Heart left ventricle (tissue), 16 donors: ENCODE results near the gene SEZ6L. TPM values are rescaled to one million over a fixed set of nuclear protein-coding genes. Genes with fewer than 3 reads are reported as not detected.
A peak's percentile ranks its signal among the peaks of the same experiment; 100 is the strongest.

Experiments used
- ATAC-seq, 4 donors: fragments of 200-7000 bp; cut with Tn5 transposase; one replicate each; pipeline ENCODE4 v1.9.1; 2020 to 2022; ENCODE audit warnings: moderate library complexity in 4 of 4, mild to moderate bottlenecking in 3 of 4, moderate number of reproducible peaks in 1 of 4
- DNase-seq, 5 donors: peaks; one replicate each; pipeline ENCODE4 v3.0.0-alpha.2; 2020
- H3K27ac ChIP-seq, 12 donors: fragments of 200-600 bp; sonication (generic) in 4 of 12; one replicate each; pipeline versions ENCODE4 v1.5.0 to v1.8.0; 2016 to 2022; ENCODE audit warnings: mild to moderate bottlenecking in 2 of 12
- H3K27me3 ChIP-seq, 9 donors: fragments of 200-600 bp; sonication (generic) in 2 of 9; one replicate each; pipeline versions ENCODE4 v1.5.1 to v1.8.0; 2016 to 2022; ENCODE audit warnings: mild to moderate bottlenecking in 3 of 9
- H3K36me3 ChIP-seq, 9 donors: fragments of 200-600 bp; sonication (generic) in 2 of 9; one replicate each; pipeline versions ENCODE4 v1.5.0 to v1.8.0; 2018 to 2022; ENCODE audit warnings: mild to moderate bottlenecking in 2 of 9
- H3K4me1 ChIP-seq, 12 donors: fragments of 200-600 bp; sonication (generic) in 4 of 12; one replicate each; pipeline versions ENCODE4 v1.5.0 to v1.8.0; 2016 to 2022; ENCODE audit warnings: mild to moderate bottlenecking in 3 of 12
- H3K4me3 ChIP-seq, 12 donors: fragments of 200-600 bp; sonication (generic) in 4 of 12; one replicate each; pipeline versions ENCODE4 v1.5.0 to v1.8.0; 2017 to 2022; ENCODE audit warnings: mild to moderate bottlenecking in 9 of 12, moderate library complexity in 4 of 12
- H3K9me3 ChIP-seq, 12 donors: fragments of 200-600 bp; sonication (generic) in 4 of 12; one replicate each; pipeline versions ENCODE4 v1.5.0 to v1.8.0; 2016 to 2022; ENCODE audit warnings: mild to moderate bottlenecking in 1 of 12
- CTCF ChIP-seq, 12 donors: fragments of 200-600 bp; sonication (generic) in 4 of 12; IDR thresholded peaks; one replicate each; pipeline versions ENCODE4 v1.5.0 to v1.8.0; 2018 to 2022; ENCODE audit warnings: antibody characterized with exemption in 12 of 12, mild to moderate bottlenecking in 5 of 12
- POLR2A ChIP-seq, 2 donors: fragments of 450-650 bp; IDR thresholded peaks; one replicate each; pipeline ENCODE4 v1.6.1; 2017; ENCODE audit warnings: antibody characterized with exemption in 2 of 2, mild to moderate bottlenecking in 2 of 2, moderate library complexity in 2 of 2
- WGBS, 4 donors: extraction: QIAGEN DNeasy Blood & Tissue Kit in 2 of 4; methylation state at CpG; one replicate each; pipeline versions ENCODE4 v1.1.5 to v1.1.7; 2013 to 2018; 5-methylcytosine and 5-hydroxymethylcytosine counted together
- intact Hi-C, 10 donors: fragments of 100-400 bp; cut with DNase I; formaldehyde crosslinking; loops; one replicate each; pipeline versions ENCODE4 v1.11.1 to v1.14.2; 2022
- polyA plus RNA-seq, 2 donors: library from polyadenylated mRNA; stranded (reverse); fragments of 200-250 nt; gene quantifications; one replicate each; pipeline ENCODE4 v1.2.3, GENCODE V29; 2013
- total RNA-seq, 9 donors: library from RNA; depleted of rRNA in 2 of 9; stranded (reverse); fragments of >200 nt in 2 of 9; fragmentation: NEBNext Ultra II Directional in 3 of 9; extraction: Animal tissue kit (Norgen Biotek cat#: 25700) in 3 of 9; gene quantifications; one replicate each; pipeline versions ENCODE4 v1.1.0 to v1.2.4, GENCODE V29; 2016 to 2023
- donor health status: ischemic (EF 13 %, LVEDD 7.1; RV severe dilation, severe dysfunction).
- donor health status: healthy with polysubstance abuse.
- donor health status: DM: no; HTN: yes; CAD: no.
- donor health status: DM: no; HTN: no; CAD: no.
- donor health status: ischemic (EF 25% LVEDD 6.9; RV normal size, moderate dysfunction).
- donor health status: ischemic (EF 25% LVEDD 5.7; RV mildly dilated, moderate dysfunction).
- donor health status: healthy.
- donor health status: DM: yes; HTN: yes; CAD: no.
- donor health status: ischemic (EF 35%, LVEDD 5.7; RV mildly dilated, moderate dysfunction).
- donor health status: nonischemic (EF 11% LVEDD 7.7; RV severe dilation, severe dysfunction).
- donor health status: DM: yes; HTN: yes; CAD: no.
- donor health status: PGD.
- donor health status: ischemic (EF 29% LVEDD 5.4; RV normal size, mild dysfunction).
- donor health status: nonischemic (EF 23%, LVEDD 6.1; RV moderate dilation, normal function).

SEZ6L gene
- total and polyA plus RNA-seq, 11 donors = 0.04 to 1.6 (median 0.17) TPM; not detected in 2

GRCh38 chr22:26360169-26360885 is 191.1 kb downstream of the SEZ6L start:
- 6 to 9% (median 8%) methylated on average over 17 of the region's 17 CpGs for WGBS, 4 donors
- Histone ChIP-seq H3K27ac (no peak overlapping the region), H3K4me3 (peak overlapping the region in 1 of 12 donors; percentile 16), H3K36me3 (no peaks in the 10 kb centered on the region), H3K9me3 (no peaks in the 10 kb centered on the region), H3K4me1 (peaks cover 0 to 9% (median 0%) of the 10 kb centered on the region in 12 donors), H3K27me3 (peaks cover 0 to 43% (median 0%) of the 10 kb centered on the region in 9 donors)
- DNase-seq (peak in 4 of 5 donors; percentile 37 to 51 (median 44)), ATAC-seq (peak in 3 of 4 donors; percentile 45 to 61 (median 60))
- peak; percentile 81 to 99 (median 92) for TF ChIP-seq CTCF (IDR thresholded peaks at IDR 0.05)
- TF ChIP-seq POLR2A (IDR thresholded peaks at IDR 0.05) = no peak
- intact Hi-C loops = loop anchor here in 4 of 10 donors (5.0 to 10.0 kb wide), 3 partner anchors 102 to 304 kb away; no protein-coding TSS in a partner anchor

GRCh38 chr22:26362471-26362870 is 193.2 kb downstream of the SEZ6L start:
- DNase-seq = no peak
- H3K9me3 ChIP-seq = no peaks in the 10 kb centered on the region
- ATAC-seq = no peak
- intact Hi-C loops = loop anchor here in 4 of 10 donors (5.0 to 10.0 kb wide), 3 partner anchors 100 to 302 kb away; no protein-coding TSS in a partner anchor
- H3K4me1 ChIP-seq = peaks cover 0 to 9% (median 0%) of the 10 kb centered on the region in 12 donors
- TF ChIP-seq CTCF (IDR thresholded peaks at IDR 0.05) (no peak), POLR2A (IDR thresholded peaks at IDR 0.05) (no peak)
- WGBS, 4 donors = 68 to 86% (median 82%) methylated on average over 3 of the region's 3 CpGs
- no peak overlapping the region for H3K27ac ChIP-seq
- no peaks in the 10 kb centered on the region for H3K36me3 ChIP-seq
- no peak overlapping the region for H3K4me3 ChIP-seq
- peaks cover 0 to 31% (median 0%) of the 10 kb centered on the region in 9 donors for H3K27me3 ChIP-seq

- Histone ChIP-seq H3K4me3 (no peak overlapping the region), H3K27me3 (peaks cover 0 to 39% (median 0%) of the 10 kb centered on the region in 9 donors), H3K27ac (no peak overlapping the region), H3K9me3 (no peaks in the 10 kb centered on the region), H3K36me3 (no peaks in the 10 kb centered on the region), H3K4me1 (peaks cover 0 to 9% (median 0%) of the 10 kb centered on the region in 12 donors)
- TF ChIP-seq POLR2A (IDR thresholded peaks at IDR 0.05) (no peak), CTCF (IDR thresholded peaks at IDR 0.05) (peak; percentile 36 to 71 (median 58))
- DNase-seq (peak in 4 of 5 donors; percentile 25 to 62 (median 44)), ATAC-seq (peak; percentile 72 to 90 (median 87))
- WGBS, 4 donors = 35 to 39% (median 36%) methylated on average over 12 of the region's 12 CpGs
- intact Hi-C loops = loop anchor here in 7 of 10 donors (2.0 to 10.0 kb wide), 4 partner anchors 96 to 300 kb away; no protein-coding TSS in a partner anchor
Measured at GRCh38 chr22:26364066-26365015, 195.1 kb downstream of the SEZ6L start.
